ENCODE measurements around the gene ASAP2. TPM values are rescaled to one million over a fixed set of nuclear protein-coding genes. Genes with fewer than 3 reads are reported as not detected.

The ASAP2 gene
- total RNA-seq, 2 donors from 2014 or later, result 28.1 to 31.3 TPM

GRCh38 chr2:9342659-9343058 lies 136.0 kb downstream of the ASAP2 start:
- intact Hi-C loops (cut with DNase I), result loop anchor here in 1 of 2 donors (10.0 kb wide), 1 partner anchor 198 kb away; no protein-coding TSS in a partner anchor
- no peak for DNase-seq (ENCODE audit: low spot score)

DNA sequence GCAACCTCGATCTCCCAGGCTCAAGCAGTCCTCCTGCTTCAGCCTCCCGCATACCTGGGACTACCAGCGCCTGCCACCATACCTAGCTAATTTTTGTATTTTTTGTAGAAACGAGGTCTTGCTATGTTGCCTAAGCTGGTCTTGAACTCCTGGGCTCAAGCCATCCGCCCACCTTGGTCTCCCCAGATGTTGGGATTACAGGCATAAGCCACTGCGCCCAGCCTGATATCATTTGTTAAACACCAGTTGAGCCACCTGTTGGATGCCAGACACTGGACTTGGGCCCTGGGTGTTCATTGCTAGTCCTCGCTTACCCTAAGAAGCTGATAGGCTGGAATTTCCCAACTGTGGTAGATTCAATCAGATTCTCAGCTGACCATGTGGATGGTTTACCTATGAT lies 136.9 kb downstream of the ASAP2 start:
- DNase-seq (ENCODE audit: low spot score), result no peak
- intact Hi-C loops (cut with DNase I), result loop anchor here in 1 of 2 donors (10.0 kb wide), 1 partner anchor 199 kb away; no protein-coding TSS in a partner anchor

DNA sequence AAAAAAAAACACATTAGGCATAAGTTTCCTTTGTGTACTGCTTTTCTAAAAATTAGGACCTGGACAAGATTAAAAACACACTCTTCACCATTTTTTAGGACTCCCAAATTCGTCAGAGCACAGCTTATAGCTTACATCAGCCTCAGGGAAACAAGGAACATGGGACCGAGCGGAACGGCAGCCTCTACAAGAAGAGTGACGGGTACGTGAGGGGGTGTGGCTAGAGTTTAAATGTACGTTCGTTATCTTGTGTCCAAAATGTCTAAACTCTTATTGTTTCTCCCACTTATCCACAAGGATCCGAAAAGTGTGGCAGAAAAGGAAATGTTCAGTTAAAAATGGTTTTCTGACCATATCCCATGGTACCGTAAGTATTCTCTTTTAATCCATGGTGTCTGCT lies 137.8 kb downstream of the ASAP2 start:
- intact Hi-C loops (cut with DNase I), result loop anchor here in 1 of 2 donors (10.0 kb wide), 1 partner anchor 200 kb away; no protein-coding TSS in a partner anchor
- DNase-seq (ENCODE audit: low spot score), result no peak

- DNase-seq (ENCODE audit: low spot score), result no peak
- intact Hi-C loops (cut with DNase I), result loop anchor here in 1 of 2 donors (10.0 kb wide), 1 partner anchor 201 kb away; no protein-coding TSS in a partner anchor
Measured at GRCh38 chr2:9345343-9345742, 138.7 kb downstream of the ASAP2 start.

DNA sequence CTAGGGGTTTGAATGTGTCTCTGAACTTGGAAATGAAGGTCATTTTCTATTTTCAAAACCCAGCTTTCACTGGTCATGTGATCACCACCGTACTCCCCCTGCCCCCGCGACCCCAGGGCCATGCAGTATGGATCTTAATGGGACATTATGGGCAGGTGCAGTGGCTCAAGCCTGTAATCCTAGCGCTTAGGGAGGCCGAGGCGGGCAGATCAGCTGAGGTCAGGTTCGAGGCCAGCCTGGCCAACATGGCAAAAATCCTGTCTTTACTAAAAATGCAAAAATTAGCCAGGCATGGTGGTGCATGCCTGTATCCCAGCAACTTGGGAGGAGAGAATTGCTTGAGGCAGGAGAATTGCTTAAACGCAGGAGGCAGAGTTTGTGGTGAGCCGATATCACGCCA lies 139.4 kb downstream of the ASAP2 start:
- no peak for DNase-seq (ENCODE audit: low spot score)
- intact Hi-C loops (cut with DNase I), result loop anchor here in 1 of 2 donors (10.0 kb wide), 1 partner anchor 201 kb away; no protein-coding TSS in a partner anchor

DNA sequence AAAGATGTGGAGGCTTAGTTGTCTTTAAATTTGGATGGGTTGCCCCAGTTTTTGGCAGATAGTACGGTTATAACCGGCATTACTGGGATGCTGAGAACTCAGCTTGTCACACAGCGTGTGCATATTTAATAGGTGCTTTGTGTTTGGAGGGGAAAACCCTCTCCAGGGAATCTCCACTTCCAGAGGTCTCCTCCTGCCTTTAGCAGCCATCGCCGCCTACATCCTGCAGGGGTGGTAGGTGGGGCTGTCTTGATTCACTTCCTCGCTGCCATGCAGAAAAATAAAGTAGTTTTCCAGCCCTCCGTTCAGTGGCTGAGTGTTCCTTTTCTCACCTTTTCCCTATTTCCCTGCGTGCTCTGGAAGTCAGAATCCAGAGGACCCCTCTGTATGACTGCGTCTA lies 140.3 kb downstream of the ASAP2 start:
- intact Hi-C loops (cut with DNase I), result loop anchor here in 1 of 2 donors (10.0 kb wide), 1 partner anchor 202 kb away; no protein-coding TSS in a partner anchor
- DNase-seq (ENCODE audit: low spot score), result no peak

GRCh38 chr2:9347411-9347881 lies 140.8 kb downstream of the ASAP2 start:
- DNase-seq (ENCODE audit: low spot score), result peak; percentile 92
- intact Hi-C loops (cut with DNase I), result loop anchor here in 1 of 2 donors (10.0 kb wide), 1 partner anchor 203 kb away; no protein-coding TSS in a partner anchor

DNA sequence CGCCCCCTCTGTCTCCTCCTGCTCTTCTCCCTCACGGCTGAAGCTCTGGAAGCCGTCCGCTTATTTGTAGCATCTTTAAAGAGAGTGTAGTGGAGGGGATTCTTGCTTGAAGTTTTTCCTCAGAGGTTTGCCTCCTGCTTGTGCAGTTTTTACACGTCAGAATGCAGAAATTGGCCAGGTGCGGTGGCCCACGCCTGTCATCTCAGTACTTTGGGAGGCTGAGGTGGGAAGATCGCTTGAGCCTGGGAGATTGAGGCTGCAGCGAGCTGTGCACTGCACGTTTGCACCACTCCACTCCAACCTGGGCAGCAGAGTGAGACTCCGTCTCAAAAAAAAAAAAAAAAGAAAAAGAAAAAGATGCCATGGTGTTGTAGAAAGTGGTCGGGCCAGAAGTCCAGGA lies 147.7 kb downstream of the ASAP2 start:
- DNase-seq (ENCODE audit: low spot score), result no peak
- intact Hi-C loops (cut with DNase I), result loop anchor here in 1 of 2 donors (10.0 kb wide), 1 partner anchor 1030 kb away; no protein-coding TSS in a partner anchor

- no peak for DNase-seq (ENCODE audit: low spot score)
- intact Hi-C loops (cut with DNase I), result loop anchor here in 1 of 2 donors (10.0 kb wide), 1 partner anchor 1030 kb away; no protein-coding TSS in a partner anchor
Measured at GRCh38 chr2:9355270-9355669, 148.7 kb downstream of the ASAP2 start.

- intact Hi-C loops (cut with DNase I), result loop anchor here in 1 of 2 donors (10.0 kb wide), 1 partner anchor 1031 kb away; no protein-coding TSS in a partner anchor
Measured at GRCh38 chr2:9355716-9356115, 149.1 kb downstream of the ASAP2 start.

GRCh38 chr2:9356261-9356660 lies 149.6 kb downstream of the ASAP2 start:
- DNase-seq (ENCODE audit: low spot score), result no peak
- intact Hi-C loops (cut with DNase I), result loop anchor here in 1 of 2 donors (10.0 kb wide), 1 partner anchor 1031 kb away; no protein-coding TSS in a partner anchor

More at GRCh38 chr2:9355716-9356115, 149.1 kb downstream of the ASAP2 start:
- no peak for DNase-seq (ENCODE audit: low spot score)

DNA sequence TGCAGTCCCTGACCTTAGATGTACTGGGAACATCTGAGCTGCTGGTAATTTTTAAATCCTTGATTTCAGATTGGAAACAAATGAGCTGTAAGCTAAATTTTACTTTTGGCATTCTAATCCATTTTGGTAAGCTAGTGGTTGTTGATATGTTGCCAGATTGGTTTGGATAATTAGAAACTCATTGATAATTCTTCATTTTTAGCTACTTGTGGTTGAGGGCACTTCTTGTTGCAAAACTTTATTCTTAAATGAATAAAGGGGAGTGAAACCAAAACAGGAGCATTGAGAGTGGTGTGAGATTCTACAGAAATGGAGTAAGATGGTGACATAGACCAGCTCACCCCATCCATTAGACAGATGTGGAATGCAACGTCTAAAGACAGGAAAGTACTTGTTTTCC lies 152.2 kb downstream of the ASAP2 start:
- intact Hi-C loops (cut with DNase I), result loop anchor here in 1 of 2 donors (10.0 kb wide), 1 partner anchor 1034 kb away; no protein-coding TSS in a partner anchor
- no peak for DNase-seq (ENCODE audit: low spot score)

DNA sequence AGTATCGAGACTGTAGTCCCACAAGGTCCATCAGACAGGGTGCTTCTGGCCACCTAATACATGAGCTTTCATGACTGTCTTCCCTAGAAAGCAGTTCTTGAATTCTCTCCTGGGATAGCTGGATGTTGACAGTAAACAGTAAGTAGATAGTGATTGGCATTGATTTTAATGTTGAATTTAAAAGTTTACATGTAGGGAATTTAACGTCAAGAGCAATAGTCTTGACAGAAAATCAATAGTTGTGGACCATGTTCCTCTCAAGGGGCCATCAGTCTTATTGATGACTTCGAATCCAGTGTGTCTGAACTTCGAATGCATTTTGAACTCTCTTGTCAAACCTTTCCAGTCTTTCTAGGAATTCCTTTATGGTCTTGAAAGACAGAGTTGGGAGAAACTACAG lies 152.9 kb downstream of the ASAP2 start:
- intact Hi-C loops (cut with DNase I), result loop anchor here in 1 of 2 donors (10.0 kb wide), 1 partner anchor 1035 kb away; no protein-coding TSS in a partner anchor
- DNase-seq (ENCODE audit: low spot score), result no peak

DNA sequence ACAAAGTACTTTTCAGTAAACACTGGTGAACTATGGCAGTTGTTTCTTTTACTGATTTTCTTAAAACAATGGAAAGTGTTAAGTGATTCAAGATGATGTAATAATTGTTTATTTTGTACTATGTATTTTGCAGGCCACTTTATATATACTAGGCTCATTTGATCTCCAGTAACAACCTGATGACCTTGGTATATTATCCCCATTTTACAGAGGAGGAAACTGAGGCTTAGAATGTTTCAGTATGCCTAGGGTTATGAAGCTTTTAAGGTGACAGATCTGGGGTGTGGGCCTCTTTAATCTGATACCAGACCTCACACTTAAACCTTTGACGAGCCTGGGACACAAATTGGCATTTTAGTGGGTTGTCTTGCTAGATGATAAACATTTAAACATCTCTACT lies 153.5 kb downstream of the ASAP2 start:
- intact Hi-C loops (cut with DNase I), result no loop called here
- no peak for DNase-seq (ENCODE audit: low spot score)

GRCh38 chr2:9360701-9361100 lies 154.1 kb downstream of the ASAP2 start:
- DNase-seq (ENCODE audit: low spot score), result no peak
- intact Hi-C loops (cut with DNase I), result no loop called here

DNA sequence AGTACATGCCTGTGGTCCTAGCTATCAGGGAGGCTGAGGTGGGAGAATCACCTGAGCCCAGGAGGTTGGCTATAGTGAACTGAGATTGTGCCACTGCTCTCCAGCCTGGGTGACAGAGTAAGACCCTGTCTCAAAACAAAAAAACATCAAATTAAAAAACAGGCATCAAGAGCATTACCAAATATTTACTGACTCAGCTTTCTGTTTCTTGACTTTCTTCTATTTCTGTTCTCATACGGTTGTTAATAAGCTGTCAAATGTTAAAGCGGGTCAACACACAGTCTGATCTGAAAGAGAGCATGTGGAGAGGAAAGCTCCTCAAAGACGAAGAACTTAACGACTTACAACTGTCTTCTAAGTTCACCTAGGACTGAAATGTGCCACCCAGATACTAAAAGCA lies 157.8 kb downstream of the ASAP2 start:
- intact Hi-C loops (cut with DNase I), result no loop called here
- DNase-seq (ENCODE audit: low spot score), result no peak

DNA sequence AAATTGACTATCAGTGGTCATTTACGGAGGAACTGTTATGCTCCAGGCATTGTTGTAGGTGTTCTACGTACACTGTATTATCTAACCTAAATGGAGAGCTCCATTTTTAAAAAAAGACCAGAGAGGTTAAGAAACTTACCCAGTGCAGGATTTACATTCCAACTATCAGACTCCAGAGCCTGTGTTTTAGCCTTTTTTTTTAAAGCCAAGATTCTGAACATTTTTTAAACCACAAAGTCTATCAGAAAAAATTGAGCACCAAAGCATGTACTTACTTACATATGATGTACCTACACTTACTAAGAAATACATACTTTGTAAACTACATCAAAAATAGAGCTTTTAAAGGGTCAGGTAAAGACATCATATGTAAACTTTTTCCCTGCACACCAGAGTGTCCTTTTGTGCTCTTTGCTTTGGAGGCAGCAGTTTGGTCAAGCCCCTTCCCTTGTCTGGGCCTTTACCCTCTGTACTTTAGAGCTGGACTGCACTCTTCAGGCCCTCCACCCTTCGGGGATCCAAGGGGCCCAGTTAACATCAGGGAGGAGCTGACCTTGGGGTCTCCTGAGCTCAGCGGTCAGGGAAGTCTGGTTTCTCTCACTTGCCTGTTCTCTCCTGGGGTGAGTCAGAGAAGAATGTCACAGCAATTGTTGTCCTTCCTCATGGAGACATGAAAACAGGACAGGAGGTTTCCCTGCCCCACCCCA lies 158.3 kb downstream of the ASAP2 start:
- no peak for DNase-seq (ENCODE audit: low spot score)
- intact Hi-C loops (cut with DNase I), result no loop called here

DNA sequence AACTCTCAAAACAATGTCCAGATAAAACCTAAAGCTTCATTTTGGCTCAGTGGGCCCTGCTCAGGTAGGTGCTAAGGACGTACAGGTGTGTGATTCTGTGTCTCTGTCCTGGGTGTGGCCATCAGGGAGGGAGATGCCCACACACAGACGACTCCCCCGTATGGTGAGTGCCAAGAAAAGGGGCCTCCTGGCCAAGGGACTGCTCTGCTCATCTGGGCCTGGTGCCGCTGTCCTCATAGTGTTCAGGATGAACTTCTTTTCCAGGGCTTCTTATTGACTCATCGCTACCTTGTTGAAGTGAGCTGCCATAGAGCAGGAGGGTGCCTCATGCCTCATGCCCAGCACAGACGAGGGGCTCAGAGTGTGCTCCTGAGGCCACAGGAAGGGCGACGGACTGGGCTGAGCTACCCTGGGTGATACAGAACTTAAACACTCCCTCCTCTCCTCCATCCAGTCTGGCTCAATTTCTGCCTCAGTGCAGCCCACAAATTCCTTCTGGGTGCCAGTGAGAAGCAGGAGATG lies 158.9 kb downstream of the ASAP2 start:
- DNase-seq (ENCODE audit: low spot score), result no peak
- intact Hi-C loops (cut with DNase I), result no loop called here

GRCh38 chr2:9366026-9366425 lies 159.4 kb downstream of the ASAP2 start:
- DNase-seq (ENCODE audit: low spot score), result no peak
- intact Hi-C loops (cut with DNase I), result no loop called here

GRCh38 chr2:9370746-9371145 lies 164.1 kb downstream of the ASAP2 start:
- no peak for DNase-seq (ENCODE audit: low spot score)
- intact Hi-C loops (cut with DNase I), result no loop called here

All from posterior vena cava (tissue), 2 donors.